Naive B cell (primary cell): ENCODE data around the gene ZNF165. TPM values are rescaled to one million over a fixed set of nuclear protein-coding genes. Genes with fewer than 3 reads are reported as not detected.
A peak's percentile ranks its signal among the peaks of the same experiment; 100 is the strongest.
"Not testable (repeated sequence)": the region's sequence is repeated elsewhere in the genome, so short reads cannot be mapped to it uniquely, and the experiment has no call there.

Source experiments
- ATAC-seq, 2 donors: fragments of 150-1000 bp; cut with Tn5 transposase; 2 replicates each; pipeline ENCODE4 v1.10.0; 2021; ENCODE audit warnings: low read depth in 2 of 2, mild to moderate bottlenecking in 2 of 2, moderate library complexity in 2 of 2
- DNase-seq: peaks from one replicate; pipeline ENCODE4 v3.0.0; 2022
- H3K27ac Mint-ChIP-seq, 6 donors: one replicate each; pipeline ENCODE4 v1.8.0; 2020 to 2022; ENCODE audit warnings: mild to moderate bottlenecking in 6 of 6, mixed read lengths in 6 of 6, moderate library complexity in 5 of 6, inconsistent platforms in 2 of 6
- H3K27me3 Mint-ChIP-seq, 3 donors: one replicate each; pipeline ENCODE4 v1.8.0; 2021 to 2022; ENCODE audit warnings: mixed read lengths in 3 of 3, mild to moderate bottlenecking in 1 of 3
- H3K36me3 Mint-ChIP-seq, 2 donors: one replicate each; pipeline ENCODE4 v1.8.0; 2020 to 2022; ENCODE audit warnings: mixed read lengths in 2 of 2, inconsistent platforms in 1 of 2, mild to moderate bottlenecking in 1 of 2
- H3K4me1 Mint-ChIP-seq, 3 donors: one replicate each; pipeline ENCODE4 v1.8.0; 2020 to 2022; ENCODE audit warnings: mixed read lengths in 3 of 3, inconsistent platforms in 1 of 3, mild to moderate bottlenecking in 1 of 3, moderate library complexity in 1 of 3
- H3K4me3 Mint-ChIP-seq, 8 donors: one replicate each; pipeline ENCODE4 v1.8.0; 2020 to 2022; ENCODE audit warnings: mild to moderate bottlenecking in 8 of 8, mixed read lengths in 8 of 8, moderate library complexity in 8 of 8, inconsistent platforms in 2 of 8
- H3K9me3 Mint-ChIP-seq, 7 donors: one replicate each; pipeline ENCODE4 v1.8.0; 2020 to 2022; ENCODE audit warnings: mixed read lengths in 7 of 7, mild to moderate bottlenecking in 5 of 7, inconsistent platforms in 2 of 7, moderate library complexity in 1 of 7
- polyA plus RNA-seq, 6 donors: library from polyadenylated mRNA; unstranded; fragments of 300-500 nt; fragmentation: Illumina TruSeq; gene quantifications; one replicate each; pipeline ENCODE4 v1.2.3, GENCODE V29; 2021; ENCODE audit warnings: low read depth in 6 of 6

Gene ZNF165
- 1 to 10 TPM; 3.6 to 7.1 (median 5.3) TPM for polyA plus RNA-seq

DNA sequence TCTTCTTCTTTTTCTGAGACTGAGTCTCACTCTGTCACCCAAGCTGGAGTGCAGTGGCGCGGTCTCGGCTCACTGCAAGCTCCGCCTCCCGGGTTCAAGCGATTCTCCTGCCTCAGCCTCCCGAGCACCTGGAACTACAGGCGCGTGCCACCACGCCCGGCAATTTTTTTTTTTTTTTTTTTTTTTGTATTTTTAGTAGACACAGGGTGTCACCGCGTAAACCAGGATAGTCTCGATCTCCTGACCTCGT lies at the start of gene ZNF165:
ZNF165 (plus strand) TSS at position 188 of the 250 bp plus-strand sequence. CDS start 4,913 bp downstream, outside the sequence.
- not testable (repeated sequence) for H3K27me3 Mint-ChIP-seq, DNase-seq
- ATAC-seq: peak; percentile 30 to 40
- Mint-ChIP-seq H3K9me3 (peaks cover 2 to 28% (median 9%) of the 10 kb centered on the region in 7 donors), H3K36me3 (peaks cover 24 to 32% of the 10 kb centered on the region in 2 donors), H3K4me3 (peak within 1 kb of the TSS; percentile 83 to 100 (median 94)), H3K27ac (peak within 1 kb of the TSS; percentile 98 to 100 (median 100)), H3K4me1 (peaks cover 22 to 55% (median 24%) of the 10 kb centered on the region in 3 donors)

DNA sequence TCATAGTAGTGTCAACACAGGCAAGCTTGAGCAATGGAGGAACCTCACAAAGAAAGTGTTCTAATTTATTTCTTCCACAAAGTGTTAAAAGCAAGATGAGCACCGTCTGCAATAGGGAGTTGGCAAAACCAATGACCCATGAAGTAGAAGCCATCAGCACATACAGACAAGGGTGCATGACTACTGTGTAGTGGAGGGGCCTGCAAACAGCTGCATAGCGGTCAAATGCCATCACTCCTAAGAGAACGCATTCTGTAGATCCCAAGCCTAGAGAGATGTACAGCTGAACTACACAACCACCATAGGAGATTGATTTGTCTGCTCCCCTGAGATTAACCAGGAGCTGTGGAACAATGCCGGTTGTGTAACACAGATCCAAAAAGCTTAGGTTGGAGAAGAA lies 26.8 kb upstream of the ZNF165 start:
- H3K27me3 Mint-ChIP-seq: peaks cover 16 to 41% (median 23%) of the 10 kb centered on the region in 3 donors
- ATAC-seq (no peak), DNase-seq (no peak)
- no peak overlapping the region for H3K4me3 Mint-ChIP-seq
- no peaks in the 10 kb centered on the region for H3K4me1 Mint-ChIP-seq
- H3K9me3 Mint-ChIP-seq: no peaks in the 10 kb centered on the region
- H3K27ac Mint-ChIP-seq: peak overlapping the region in 1 of 6 donors; percentile 14
- H3K36me3 Mint-ChIP-seq: no peaks in the 10 kb centered on the region

DNA sequence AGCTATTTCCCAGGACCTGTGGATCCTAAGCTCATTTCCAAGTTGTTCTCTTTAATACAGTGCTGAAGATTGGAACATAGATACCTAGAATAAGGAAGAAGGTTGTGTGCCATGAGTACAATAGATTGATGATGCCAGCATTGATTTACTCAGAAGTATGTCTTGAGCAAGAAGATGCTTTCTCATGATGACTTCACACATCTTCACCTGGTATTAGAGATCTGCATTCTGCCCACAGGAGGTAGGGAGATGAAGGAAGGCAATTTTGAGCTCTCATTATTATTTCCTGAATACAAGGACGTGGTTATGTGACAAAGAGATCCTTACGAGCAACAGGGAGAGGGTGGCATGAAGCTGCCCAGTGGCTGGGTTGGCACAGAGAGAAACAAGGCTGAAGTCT lies 20.0 kb upstream of the ZNF165 start:
- Mint-ChIP-seq H3K9me3 (no peaks in the 10 kb centered on the region), H3K4me3 (no peak overlapping the region)
- DNase-seq: no peak

DNA sequence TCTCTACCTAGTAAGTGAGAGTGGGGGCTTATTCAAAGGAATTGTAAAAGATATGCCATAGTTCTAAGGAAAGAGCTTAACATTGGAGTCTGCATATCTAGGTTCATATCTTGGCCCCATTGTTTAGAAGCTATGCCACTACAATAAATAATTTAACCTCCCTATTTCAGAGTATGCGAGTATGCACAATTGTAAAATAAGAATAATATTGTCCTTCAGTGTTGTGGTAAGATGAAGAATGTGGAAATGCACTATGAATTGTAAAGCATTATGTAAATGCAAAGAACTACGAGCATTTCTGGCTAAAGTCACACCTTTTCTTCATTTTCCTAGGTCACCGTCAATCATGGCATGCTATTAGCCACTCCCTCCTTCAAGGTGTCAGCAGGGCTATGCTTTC lies 16.1 kb upstream of the ZNF165 start:
- Mint-ChIP-seq H3K36me3 (no peaks in the 10 kb centered on the region), H3K4me3 (no peak overlapping the region), H3K9me3 (no peaks in the 10 kb centered on the region), H3K4me1 (no peaks in the 10 kb centered on the region), H3K27ac (no peak overlapping the region), H3K27me3 (peaks cover 18 to 57% (median 30%) of the 10 kb centered on the region in 3 donors)
- no peak for ATAC-seq
- DNase-seq: no peak

More for the DNA sequence above, 20.0 kb upstream of the ZNF165 start:
- H3K27me3 Mint-ChIP-seq: peaks cover 8 to 45% (median 16%) of the 10 kb centered on the region in 3 donors
- no peak for ATAC-seq
- H3K36me3 Mint-ChIP-seq: no peaks in the 10 kb centered on the region
- H3K4me1 Mint-ChIP-seq: no peaks in the 10 kb centered on the region
- H3K27ac Mint-ChIP-seq: no peak overlapping the region

DNA sequence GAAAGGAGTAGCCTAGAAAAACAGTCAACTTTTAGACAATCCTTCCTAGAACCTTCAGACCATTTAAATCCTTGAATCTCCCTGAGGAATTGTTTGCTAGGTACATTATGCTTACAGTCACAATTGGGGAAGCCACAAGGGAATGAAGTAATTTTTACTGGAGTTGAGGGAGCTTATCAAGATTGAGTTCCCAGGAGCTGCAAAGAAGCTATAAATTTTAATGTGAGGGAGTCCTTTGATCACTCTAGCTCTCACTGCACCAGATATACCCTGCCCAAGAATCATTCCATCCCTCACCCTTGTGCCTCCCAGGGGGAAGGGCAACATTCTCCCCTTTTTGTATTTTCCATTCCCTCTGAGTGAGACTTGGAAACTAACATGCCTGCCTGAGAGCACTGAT lies 12.3 kb upstream of the ZNF165 start:
- peaks cover 13 to 56% (median 22%) of the 10 kb centered on the region in 3 donors for H3K27me3 Mint-ChIP-seq
- no peak overlapping the region for H3K4me3 Mint-ChIP-seq
- no peaks in the 10 kb centered on the region for H3K9me3 Mint-ChIP-seq

DNA sequence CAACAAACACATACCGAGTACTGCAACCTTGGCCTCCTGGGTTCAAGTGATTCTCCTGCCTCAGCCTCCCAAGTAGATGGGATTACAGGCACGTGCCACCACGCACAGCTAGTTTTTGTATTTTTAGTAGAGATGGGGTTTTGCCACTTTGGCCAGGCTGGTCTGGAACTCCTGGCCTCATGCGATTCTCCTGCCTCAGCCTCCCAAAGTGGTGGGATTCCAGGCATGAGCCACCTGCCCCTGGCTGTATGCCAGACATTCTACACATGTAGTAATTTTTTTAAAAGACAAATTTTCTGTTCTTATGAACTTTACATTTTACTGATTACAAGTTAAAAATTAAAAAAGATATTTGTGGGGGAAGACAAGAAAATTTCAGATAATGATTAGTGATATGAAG lies 9.4 kb upstream of the ZNF165 start:
- not testable (repeated sequence) for H3K36me3 Mint-ChIP-seq, H3K4me3 Mint-ChIP-seq, H3K27ac Mint-ChIP-seq, H3K9me3 Mint-ChIP-seq, ATAC-seq, DNase-seq, H3K4me1 Mint-ChIP-seq
- H3K27me3 Mint-ChIP-seq: peaks cover 9 to 37% (median 13%) of the 10 kb centered on the region in 3 donors

More for the DNA sequence above, 12.3 kb upstream of the ZNF165 start:
- H3K36me3 Mint-ChIP-seq: no peaks in the 10 kb centered on the region
- no peak for DNase-seq
- no peaks in the 10 kb centered on the region for H3K4me1 Mint-ChIP-seq
- H3K27ac Mint-ChIP-seq: no peak overlapping the region
- ATAC-seq: no peak

DNA sequence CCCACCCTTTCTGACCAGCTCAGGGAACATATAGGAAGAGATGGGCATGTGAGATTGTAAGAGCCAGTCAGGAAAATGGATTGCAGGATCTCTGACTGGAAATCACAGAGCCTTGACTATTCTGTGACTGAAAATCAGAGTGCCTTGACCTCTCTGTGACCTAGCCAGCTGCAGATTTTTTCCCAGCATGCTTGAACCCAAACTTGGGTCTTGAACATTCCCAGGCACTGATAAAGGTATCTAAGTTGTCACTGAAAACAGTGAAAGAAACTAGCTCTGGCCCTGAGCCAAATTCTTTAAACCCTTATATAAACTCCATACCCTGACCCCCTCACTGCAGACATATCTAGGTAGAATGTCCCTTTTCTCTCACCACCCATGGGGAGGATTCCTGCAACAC lies 2.3 kb upstream of the ZNF165 start:
- Mint-ChIP-seq H3K9me3 (peaks cover 2 to 25% (median 4%) of the 10 kb centered on the region in 7 donors), H3K36me3 (peaks cover 4 to 12% of the 10 kb centered on the region in 2 donors), H3K4me3 (peak overlapping the region in 2 of 8 donors; percentile 45 to 61), H3K4me1 (peaks cover 22 to 45% (median 24%) of the 10 kb centered on the region in 3 donors), H3K27ac (peak overlapping the region in 3 of 6 donors; percentile 47 to 98 (median 61)), H3K27me3 (no peaks in the 10 kb centered on the region)
- DNase-seq (no peak), ATAC-seq (no peak)

DNA sequence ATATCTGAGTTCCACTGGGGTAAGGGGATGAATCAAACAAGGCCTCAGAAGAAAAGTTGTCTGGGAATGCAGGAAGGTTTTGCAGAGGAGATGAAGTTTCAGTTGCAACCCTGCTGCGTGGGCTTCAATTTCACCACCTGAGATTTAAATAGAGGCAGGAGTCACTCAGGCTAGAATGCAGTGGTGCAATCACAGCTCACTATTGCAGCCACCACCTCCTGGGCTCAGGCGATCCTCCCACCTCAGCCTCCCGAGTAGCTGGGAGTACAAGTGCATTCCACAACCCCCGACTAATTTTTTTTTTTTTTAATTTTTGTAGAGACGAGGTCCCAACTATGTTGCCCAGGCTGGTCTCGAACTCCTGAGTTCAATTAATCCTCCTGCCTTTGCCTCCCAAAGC lies 1.5 kb upstream of the ZNF165 start:
- Mint-ChIP-seq H3K4me1 (peaks cover 22 to 53% (median 24%) of the 10 kb centered on the region in 3 donors), H3K4me3 (peak overlapping the region in 5 of 8 donors; percentile 39 to 100 (median 87)), H3K27ac (peak overlapping the region; percentile 61 to 100 (median 99)), H3K36me3 (peaks cover 11 to 20% of the 10 kb centered on the region in 2 donors), H3K9me3 (peaks cover 2 to 28% (median 8%) of the 10 kb centered on the region in 7 donors), H3K27me3 (no peaks in the 10 kb centered on the region)
- ATAC-seq (no peak), DNase-seq (no peak)

DNA sequence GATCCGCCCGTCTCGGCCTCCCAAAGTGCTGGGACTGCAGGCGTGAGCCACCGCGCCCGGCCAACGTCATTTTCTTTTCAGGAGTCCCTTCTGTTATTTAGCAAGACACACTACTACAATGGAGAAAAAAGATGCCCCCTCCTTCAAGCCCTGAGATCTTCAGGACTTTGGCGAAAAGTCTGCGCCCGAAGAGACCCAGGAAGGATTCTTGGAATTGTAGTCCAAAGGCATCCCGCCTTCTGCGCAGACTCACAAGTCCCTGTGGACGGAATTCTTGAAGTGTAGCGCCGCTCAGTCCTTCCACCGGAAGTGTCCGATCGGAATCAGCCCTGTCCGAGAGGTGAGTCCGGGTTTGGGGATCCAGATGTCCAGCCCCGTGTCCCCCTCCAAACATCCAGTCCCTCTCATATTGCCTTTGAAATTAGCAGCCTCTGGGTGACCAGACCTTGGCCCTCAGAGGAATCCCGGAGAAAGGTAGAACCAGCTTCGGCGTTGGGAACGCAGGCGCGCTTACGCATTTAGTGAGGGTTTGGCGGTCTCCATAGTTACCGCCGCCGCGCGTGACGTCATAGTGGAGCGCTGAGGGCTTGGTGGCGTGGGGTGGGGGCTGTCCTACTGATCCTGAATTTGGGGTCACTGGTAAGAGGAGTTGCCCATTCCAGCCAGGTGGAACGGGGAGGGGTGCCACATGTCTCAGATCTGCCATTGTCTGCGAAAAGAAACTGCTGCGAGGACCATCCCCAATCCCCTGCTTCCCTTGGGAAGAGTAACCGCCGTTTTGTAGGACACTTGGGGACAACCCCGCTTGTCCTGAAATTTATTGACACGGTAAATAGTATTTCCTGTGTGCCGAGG lies 490 bp downstream of the ZNF165 start:
- ATAC-seq (peak; percentile 61 to 72), DNase-seq (peak; percentile 95)
- H3K27me3 Mint-ChIP-seq: no peaks in the 10 kb centered on the region
- H3K4me1 Mint-ChIP-seq: peaks cover 22 to 55% (median 24%) of the 10 kb centered on the region in 3 donors
- peaks cover 2 to 28% (median 9%) of the 10 kb centered on the region in 7 donors for H3K9me3 Mint-ChIP-seq
- peak overlapping the region; percentile 98 to 100 (median 100) for H3K27ac Mint-ChIP-seq
- H3K4me3 Mint-ChIP-seq: peak overlapping the region; percentile 83 to 100 (median 94)
- peaks cover 30 to 37% of the 10 kb centered on the region in 2 donors for H3K36me3 Mint-ChIP-seq

DNA sequence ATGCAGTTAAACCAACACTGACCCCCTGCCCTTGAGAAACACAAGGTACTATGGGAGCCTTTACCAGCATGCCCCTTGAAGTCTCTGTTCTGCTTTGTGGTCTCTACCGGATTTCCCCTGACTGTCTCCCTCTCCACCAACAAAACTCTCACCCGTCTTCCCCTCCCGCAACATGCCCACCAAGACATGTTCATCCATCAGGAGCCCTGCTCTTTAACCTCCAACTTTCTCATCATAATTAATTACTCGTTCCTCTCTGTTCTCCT lies 1.1 kb downstream of the ZNF165 start:
- H3K36me3 Mint-ChIP-seq: peaks cover 35 to 40% of the 10 kb centered on the region in 2 donors
- H3K4me1 Mint-ChIP-seq: peaks cover 22 to 55% (median 24%) of the 10 kb centered on the region in 3 donors

DNA sequence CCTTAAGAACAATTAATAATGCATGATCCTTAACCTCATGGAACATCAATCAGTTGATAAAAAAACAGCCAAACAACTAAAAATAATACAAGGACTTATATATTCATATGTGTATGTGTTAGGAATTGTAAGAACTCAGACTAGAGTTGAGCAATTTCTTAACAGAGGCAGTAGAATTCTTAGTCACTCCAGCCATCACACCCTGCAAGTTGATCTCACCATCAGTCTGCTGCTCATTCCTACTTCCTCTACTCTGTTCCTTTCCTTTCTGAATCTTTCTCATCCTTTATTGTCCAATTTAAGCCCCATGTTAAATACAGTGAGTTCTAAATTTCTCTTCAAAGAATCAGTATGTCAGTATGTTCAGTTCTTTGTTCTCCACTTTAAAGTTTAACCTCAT lies 2.6 kb downstream of the ZNF165 start:
- Mint-ChIP-seq H3K4me3 (peak overlapping the region in 1 of 8 donors; percentile 87), H3K9me3 (peaks cover 2 to 40% (median 17%) of the 10 kb centered on the region in 7 donors), H3K4me1 (peaks cover 22 to 55% (median 24%) of the 10 kb centered on the region in 3 donors)

More for the DNA sequence above, 1.1 kb downstream of the ZNF165 start:
- ATAC-seq (peak; percentile 64 to 65), DNase-seq (peak; percentile 83)
- Mint-ChIP-seq H3K27ac (peak overlapping the region; percentile 98 to 100 (median 100)), H3K9me3 (peaks cover 2 to 28% (median 9%) of the 10 kb centered on the region in 7 donors), H3K27me3 (no peaks in the 10 kb centered on the region), H3K4me3 (peak overlapping the region; percentile 83 to 100 (median 94))

DNA sequence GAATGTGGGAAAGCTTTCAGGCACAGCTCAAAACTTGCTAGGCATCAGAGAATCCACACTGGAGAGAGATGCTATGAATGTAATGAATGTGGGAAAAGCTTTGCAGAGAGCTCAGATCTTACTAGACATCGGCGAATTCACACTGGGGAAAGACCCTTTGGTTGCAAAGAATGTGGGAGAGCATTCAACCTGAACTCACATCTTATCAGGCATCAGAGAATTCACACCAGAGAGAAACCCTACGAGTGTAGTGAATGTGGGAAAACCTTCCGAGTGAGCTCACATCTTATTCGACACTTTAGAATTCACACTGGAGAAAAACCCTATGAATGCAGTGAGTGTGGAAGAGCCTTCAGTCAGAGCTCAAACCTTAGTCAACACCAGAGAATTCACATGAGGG lies 8.7 kb downstream of the ZNF165 start:
- peaks cover 53 to 67% of the 10 kb centered on the region in 2 donors for H3K36me3 Mint-ChIP-seq
- H3K4me1 Mint-ChIP-seq: no peaks in the 10 kb centered on the region
- ATAC-seq (no peak), DNase-seq (no peak)
- peaks cover 0 to 5% (median 0%) of the 10 kb centered on the region in 3 donors for H3K27me3 Mint-ChIP-seq
- no peak overlapping the region for H3K4me3 Mint-ChIP-seq
- H3K9me3 Mint-ChIP-seq: peaks cover 14 to 51% (median 34%) of the 10 kb centered on the region in 7 donors
- H3K27ac Mint-ChIP-seq: no peak overlapping the region

More for the DNA sequence above, 2.6 kb downstream of the ZNF165 start:
- ATAC-seq (no peak), DNase-seq (no peak)
- Mint-ChIP-seq H3K27ac (peak overlapping the region in 5 of 6 donors; percentile 1 to 98 (median 72)), H3K27me3 (no peaks in the 10 kb centered on the region), H3K36me3 (peaks cover 46 to 48% of the 10 kb centered on the region in 2 donors)

DNA sequence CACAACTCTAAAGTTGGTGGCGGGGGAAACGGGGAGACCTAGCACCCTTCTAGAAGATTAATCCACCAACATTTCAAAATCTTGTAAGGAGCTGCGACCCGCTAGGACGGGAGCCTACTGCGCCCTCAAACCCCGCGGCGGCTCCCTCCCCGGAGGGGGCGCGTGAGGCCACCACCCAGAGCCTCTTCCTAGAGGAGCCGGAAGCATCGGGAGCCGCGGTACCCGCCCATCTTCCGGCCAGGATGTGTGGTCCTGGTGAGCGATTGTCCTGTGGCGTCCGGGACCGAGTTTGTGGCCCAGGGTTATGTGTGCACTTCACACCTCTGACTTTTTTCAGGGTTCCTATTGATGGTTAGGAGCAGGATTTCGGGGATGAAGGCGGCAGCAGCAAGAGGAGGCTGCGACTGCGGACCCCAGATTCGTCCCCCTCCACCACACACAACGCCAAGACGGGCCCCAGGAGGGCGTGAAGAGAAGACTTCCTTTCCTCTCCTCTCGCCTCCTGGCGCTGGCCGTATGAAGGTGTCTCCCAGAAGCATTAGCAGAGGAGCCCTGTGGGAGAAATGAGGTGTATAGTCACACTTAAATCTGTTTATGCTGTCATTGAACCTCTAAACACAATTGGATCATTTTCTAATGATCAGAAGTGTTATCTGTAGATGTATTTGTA lies 10.7 kb downstream of the ZNF165 start:
- ATAC-seq (no peak), DNase-seq (no peak)
- H3K4me1 Mint-ChIP-seq: no peaks in the 10 kb centered on the region
- peak overlapping the region in 4 of 8 donors; percentile 47 to 72 (median 66) for H3K4me3 Mint-ChIP-seq
- peaks cover 0 to 5% (median 0%) of the 10 kb centered on the region in 3 donors for H3K27me3 Mint-ChIP-seq
- H3K27ac Mint-ChIP-seq: no peak overlapping the region
- H3K9me3 Mint-ChIP-seq: peaks cover 14 to 48% (median 34%) of the 10 kb centered on the region in 7 donors
- H3K36me3 Mint-ChIP-seq: peaks cover 39 to 51% of the 10 kb centered on the region in 2 donors
